Brain microvascular endothelial cell (primary cell): Measurements from ENCODE around the gene GCC1.

ENCODE experiments used
- DNase-seq: peaks from one replicate; pipeline ENCODE4 v3.0.0-alpha.2; 2020
- H3K27ac ChIP-seq: fragments of 250-450 bp; sonication (Bioruptor Pico); 2 replicates; pipeline ENCODE4 v1.5.1; 2020; ENCODE audit warnings: mild to moderate bottlenecking, moderate library complexity
- H3K27me3 ChIP-seq: fragments of 250-450 bp; sonication (Bioruptor Pico); replicated peaks from 2 replicates; pipeline ENCODE4 v1.5.1; 2020; ENCODE audit warnings: mild to moderate bottlenecking
- H3K36me3 ChIP-seq: fragments of 250-450 bp; sonication (Bioruptor Pico); replicated peaks from 2 replicates; pipeline ENCODE4 v1.5.1; 2020; ENCODE audit warnings: mild to moderate bottlenecking
- H3K4me3 ChIP-seq: 2 replicates; pipeline ENCODE4 v1.5.1; 2011; ENCODE audit warnings: low read depth, mild to moderate bottlenecking, control low read depth, low read length, moderate library complexity
- in situ Hi-C: cut with HindIII; loops from 2 replicates; pipeline ENCODE4 v1.10.0; 2017; ENCODE audit warnings: low sequenced_read_pairs, low pct_ligation_motif_present
- TF ChIP-seq, protein P1 (sequence below): IDR thresholded peaks from 2 replicates; pipeline ENCODE4 v1.5.1; 2011; ENCODE audit warnings: low read depth, mild to moderate bottlenecking, moderate library complexity, low read length, control low read depth, inconsistent platforms; ENCODE audit errors: missing control alignments

The GCC1 gene

DNA sequence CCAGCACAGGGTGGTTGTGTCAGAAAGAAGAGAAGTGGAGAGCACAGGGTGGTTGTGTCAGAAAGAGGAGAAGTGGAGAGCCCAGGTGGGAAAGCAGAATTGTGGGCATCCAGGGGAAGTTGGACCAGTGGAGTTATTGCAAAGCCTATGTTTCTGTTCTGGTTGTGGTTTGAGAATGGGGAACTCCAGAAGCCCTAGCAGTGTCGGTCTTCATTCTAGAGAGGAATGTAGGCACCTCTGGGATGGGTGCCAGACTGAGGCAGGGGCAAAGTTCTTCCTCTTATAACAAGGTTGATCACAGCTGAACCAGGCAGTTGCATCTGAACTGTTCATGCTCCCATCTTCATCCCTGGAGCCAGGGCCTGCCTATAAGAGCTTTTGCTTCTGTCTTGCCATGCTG is 9.1 kb upstream of the GCC1 start:
- TF ChIP-seq, protein P1, sequence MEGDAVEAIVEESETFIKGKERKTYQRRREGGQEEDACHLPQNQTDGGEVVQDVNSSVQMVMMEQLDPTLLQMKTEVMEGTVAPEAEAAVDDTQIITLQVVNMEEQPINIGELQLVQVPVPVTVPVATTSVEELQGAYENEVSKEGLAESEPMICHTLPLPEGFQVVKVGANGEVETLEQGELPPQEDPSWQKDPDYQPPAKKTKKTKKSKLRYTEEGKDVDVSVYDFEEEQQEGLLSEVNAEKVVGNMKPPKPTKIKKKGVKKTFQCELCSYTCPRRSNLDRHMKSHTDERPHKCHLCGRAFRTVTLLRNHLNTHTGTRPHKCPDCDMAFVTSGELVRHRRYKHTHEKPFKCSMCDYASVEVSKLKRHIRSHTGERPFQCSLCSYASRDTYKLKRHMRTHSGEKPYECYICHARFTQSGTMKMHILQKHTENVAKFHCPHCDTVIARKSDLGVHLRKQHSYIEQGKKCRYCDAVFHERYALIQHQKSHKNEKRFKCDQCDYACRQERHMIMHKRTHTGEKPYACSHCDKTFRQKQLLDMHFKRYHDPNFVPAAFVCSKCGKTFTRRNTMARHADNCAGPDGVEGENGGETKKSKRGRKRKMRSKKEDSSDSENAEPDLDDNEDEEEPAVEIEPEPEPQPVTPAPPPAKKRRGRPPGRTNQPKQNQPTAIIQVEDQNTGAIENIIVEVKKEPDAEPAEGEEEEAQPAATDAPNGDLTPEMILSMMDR = no peak
- no peak for DNase-seq
- H3K27me3 ChIP-seq = no peaks in the 10 kb centered on the region
- in situ Hi-C loops = no loop called here
- H3K4me3 ChIP-seq = no peak overlapping the region
- no peak overlapping the region for H3K27ac ChIP-seq
- H3K36me3 ChIP-seq = peaks cover 12% of the 10 kb centered on the region

DNA sequence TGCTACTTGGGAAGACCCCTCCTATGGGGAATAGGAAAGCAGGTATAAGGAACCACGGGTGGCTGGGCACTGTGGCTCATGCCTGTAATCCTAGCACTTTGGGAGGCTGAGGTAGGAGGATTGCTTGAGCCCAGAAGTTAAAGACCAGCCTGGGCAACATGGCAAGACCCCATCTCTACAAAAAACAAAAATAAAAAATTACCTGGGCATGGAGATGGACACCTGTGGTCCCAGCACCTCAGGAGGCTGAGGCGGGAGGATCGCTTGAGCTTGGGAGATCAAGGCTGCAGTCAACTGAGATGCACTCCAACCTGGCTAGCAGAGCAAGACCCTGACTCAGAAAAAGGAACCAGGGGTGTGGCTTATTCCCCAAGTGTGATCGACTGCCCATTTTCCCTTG is 7.2 kb upstream of the GCC1 start:
- TF ChIP-seq, protein P1 = no peak

DNA sequence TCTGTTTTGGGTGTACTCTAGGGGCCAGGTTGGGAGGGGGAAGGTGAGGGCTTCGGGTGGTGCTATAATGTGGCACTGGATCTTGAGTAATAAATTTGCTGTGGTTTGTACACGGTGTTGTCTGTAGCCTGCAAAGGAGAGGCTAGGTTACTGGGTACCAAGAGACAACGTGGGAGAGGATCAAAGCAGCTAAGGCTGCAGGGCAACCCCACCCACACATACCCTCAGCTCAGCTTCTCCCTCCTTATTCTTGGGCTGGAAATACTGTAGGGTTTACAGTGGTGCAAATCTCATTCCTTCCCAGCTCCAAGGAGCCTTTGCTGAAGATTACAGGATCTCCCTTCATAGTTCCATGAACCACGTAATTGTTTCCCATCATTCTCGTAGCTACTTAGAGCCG is 6.2 kb upstream of the GCC1 start:
- H3K36me3 ChIP-seq = peaks cover 12% of the 10 kb centered on the region
- TF ChIP-seq, protein P1 = no peak
- no peak overlapping the region for H3K27ac ChIP-seq
- H3K27me3 ChIP-seq = no peaks in the 10 kb centered on the region
- H3K4me3 ChIP-seq = no peak overlapping the region
- DNase-seq = no peak
- in situ Hi-C loops = no loop called here

More for the DNA sequence above, 7.2 kb upstream of the GCC1 start:
- H3K27ac ChIP-seq = no peak overlapping the region
- H3K36me3 ChIP-seq = peaks cover 12% of the 10 kb centered on the region
- no peaks in the 10 kb centered on the region for H3K27me3 ChIP-seq
- no peak for DNase-seq
- in situ Hi-C loops = no loop called here
- H3K4me3 ChIP-seq = no peak overlapping the region

DNA sequence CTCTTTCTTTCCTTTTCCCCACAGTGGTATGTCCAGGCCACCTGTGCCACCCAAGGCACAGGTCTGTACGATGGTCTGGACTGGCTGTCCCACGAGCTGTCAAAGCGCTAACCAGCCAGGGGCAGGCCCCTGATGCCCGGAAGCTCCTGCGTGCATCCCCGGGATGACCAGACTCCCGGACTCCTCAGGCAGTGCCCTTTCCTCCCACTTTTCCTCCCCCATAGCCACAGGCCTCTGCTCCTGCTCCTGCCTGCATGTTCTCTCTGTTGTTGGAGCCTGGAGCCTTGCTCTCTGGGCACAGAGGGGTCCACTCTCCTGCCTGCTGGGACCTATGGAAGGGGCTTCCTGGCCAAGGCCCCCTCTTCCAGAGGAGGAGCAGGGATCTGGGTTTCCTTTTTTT is 5.8 kb upstream of the GCC1 start:
- Histone ChIP-seq H3K27me3 (no peaks in the 10 kb centered on the region), H3K36me3 (peaks cover 12% of the 10 kb centered on the region), H3K27ac (no peak overlapping the region), H3K4me3 (no peak overlapping the region)
- in situ Hi-C loops = no loop called here
- TF ChIP-seq, protein P1 = no peak
- no peak for DNase-seq

DNA sequence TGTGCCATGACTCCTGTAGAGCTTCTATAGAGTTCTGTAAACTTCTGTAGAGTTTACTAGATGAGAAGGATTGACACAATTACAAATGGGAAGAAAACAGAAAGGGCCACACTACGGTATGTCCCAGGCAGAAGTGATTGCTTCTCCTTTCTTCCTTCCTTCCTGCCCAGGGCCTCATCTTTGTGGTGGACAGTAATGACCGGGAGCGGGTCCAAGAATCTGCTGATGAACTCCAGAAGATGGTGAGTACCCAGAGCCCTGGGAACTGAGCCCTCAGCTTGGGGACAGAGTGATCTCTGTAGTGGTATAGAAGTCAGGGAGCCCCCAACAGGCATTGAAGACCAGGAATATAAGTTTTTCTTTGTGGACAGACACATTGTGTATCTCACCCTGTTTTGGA is 4.5 kb upstream of the GCC1 start:
- no peaks in the 10 kb centered on the region for H3K27me3 ChIP-seq
- H3K36me3 ChIP-seq = peaks cover 12% of the 10 kb centered on the region
- no peak overlapping the region for H3K27ac ChIP-seq
- TF ChIP-seq, protein P1 = no peak
- in situ Hi-C loops = no loop called here
- DNase-seq = no peak
- H3K4me3 ChIP-seq = no peak overlapping the region

DNA sequence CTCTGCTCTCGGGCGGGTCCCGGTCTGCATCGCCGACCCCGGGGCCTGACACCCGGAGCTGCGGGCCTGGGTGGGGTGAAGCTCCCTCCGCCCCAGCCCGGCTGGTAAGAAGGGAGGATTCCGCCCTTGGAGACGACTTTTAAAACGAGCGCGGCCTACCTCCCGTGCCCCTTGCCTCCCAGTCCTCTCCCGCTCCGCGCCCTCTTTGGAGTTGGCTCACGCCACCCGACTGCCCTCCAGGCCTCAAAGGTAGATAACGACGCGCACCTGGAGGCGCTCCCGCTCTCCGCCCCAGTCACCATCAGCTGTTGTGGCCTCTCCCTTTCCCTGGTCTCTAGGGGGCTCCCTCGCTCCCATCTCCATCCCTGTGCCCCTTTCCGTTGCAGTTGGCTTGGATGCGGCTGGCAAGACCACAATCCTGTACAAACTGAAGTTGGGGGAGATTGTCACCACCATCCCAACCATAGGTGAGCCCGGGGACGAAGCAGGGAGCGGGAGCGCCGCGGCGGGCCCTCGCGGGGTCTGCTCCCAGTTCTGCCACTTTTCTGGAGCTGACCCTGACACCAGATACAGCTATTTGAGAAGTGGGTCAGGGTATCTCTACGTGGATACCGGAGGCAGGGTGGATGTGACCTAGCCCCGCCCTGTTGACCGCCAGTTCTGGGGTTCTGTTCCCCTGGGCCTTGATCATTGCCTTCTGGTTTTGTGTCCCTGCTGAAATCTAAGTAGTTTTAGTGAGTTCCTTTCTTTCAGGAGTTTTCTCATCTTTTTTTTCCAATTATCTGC is 3.5 kb upstream of the GCC1 start:
- H3K4me3 ChIP-seq = peak overlapping the region; percentile 89
- peak overlapping the region; percentile 50 for H3K27ac ChIP-seq
- in situ Hi-C loops = no loop called here
- H3K27me3 ChIP-seq = no peaks in the 10 kb centered on the region
- TF ChIP-seq, protein P1 = peak; percentile 82
- DNase-seq = peak; percentile 22
- H3K36me3 ChIP-seq = peaks cover 12% of the 10 kb centered on the region
